RWPE2 (cell line): Measurements from ENCODE around the gene BMF.
A peak's percentile ranks its signal among the peaks of the same experiment; 100 is the strongest.
"Not testable (repeated sequence)": the region's sequence is repeated elsewhere in the genome, so short reads cannot be mapped to it uniquely, and the experiment has no call there.

Experiments
- ATAC-seq: fragments of 200-7000 bp; cut with Tn5 transposase; 3 replicates; pipeline ENCODE4 v1.9.1; 2021; ENCODE audit warnings: low read depth
- DNase-seq: peaks from one replicate; pipeline ENCODE4 v3.0.0-alpha.2; 2020; ENCODE audit warnings: low spot score
- H3K27ac ChIP-seq: fragments of 450-650 bp; 2 replicates; pipeline ENCODE4 v1.5.1; 2017; ENCODE audit warnings: mild to moderate bottlenecking; ENCODE audit not compliant: poor library complexity, severe bottlenecking
- H3K27me3 ChIP-seq: fragments of 250-450 bp; sonication (Bioruptor Pico); 2 replicates; pipeline ENCODE4 v1.5.1; 2021; ENCODE audit warnings: mild to moderate bottlenecking, moderate library complexity; ENCODE audit not compliant: insufficient read depth, poor library complexity, severe bottlenecking
- H3K36me3 ChIP-seq: fragments of 250-450 bp; sonication (Bioruptor Pico); 2 replicates; pipeline ENCODE4 v1.5.1; 2020; ENCODE audit warnings: low read depth, mild to moderate bottlenecking, moderate library complexity
- H3K4me1 ChIP-seq: fragments of 250-450 bp; sonication (Bioruptor Pico); 2 replicates; pipeline ENCODE4 v1.5.1; 2021; ENCODE audit warnings: mild to moderate bottlenecking, moderate library complexity; ENCODE audit not compliant: insufficient read depth, poor library complexity, severe bottlenecking
- H3K4me3 ChIP-seq: fragments of 250-450 bp; sonication (Bioruptor Pico); 2 replicates; pipeline ENCODE4 v1.5.1; 2021; ENCODE audit warnings: mild to moderate bottlenecking, moderate library complexity; ENCODE audit not compliant: severe bottlenecking
- H3K9me3 ChIP-seq: fragments of 250-450 bp; sonication (Bioruptor Pico); 2 replicates; pipeline ENCODE4 v1.5.1; 2021; ENCODE audit warnings: mild to moderate bottlenecking, moderate library complexity; ENCODE audit not compliant: severe bottlenecking
- CTCF ChIP-seq: fragments of 450-650 bp; IDR thresholded peaks from one replicate; pipeline ENCODE4 v1.5.1; 2017; ENCODE audit warnings: mild to moderate bottlenecking, moderate library complexity; ENCODE audit not compliant: poor library complexity, severe bottlenecking

Gene BMF

GRCh38 chr15:40130799-40131502, 22.3 kb upstream of the BMF start:
- DNase-seq (no peak), ATAC-seq (no peak)
- TF ChIP-seq CTCF = no peak
- Histone ChIP-seq H3K36me3 (no peaks in the 10 kb centered on the region), H3K27me3 (no peaks in the 10 kb centered on the region), H3K4me1 (no peaks in the 10 kb centered on the region), H3K4me3 (no peak overlapping the region), H3K27ac (no peak overlapping the region), H3K9me3 (no peaks in the 10 kb centered on the region)

- ATAC-seq (no peak), DNase-seq (no peak)
- no peaks in the 10 kb centered on the region for H3K9me3 ChIP-seq
- H3K4me1 ChIP-seq = peaks cover 6% of the 10 kb centered on the region
- no peaks in the 10 kb centered on the region for H3K27me3 ChIP-seq
- no peaks in the 10 kb centered on the region for H3K36me3 ChIP-seq
- no peak for TF ChIP-seq CTCF
- no peak overlapping the region for H3K27ac ChIP-seq
- H3K4me3 ChIP-seq = no peak overlapping the region
Measured at GRCh38 chr15:40130118-40130517, 21.4 kb upstream of the BMF start.

GRCh38 chr15:40128766-40129660, 20.3 kb upstream of the BMF start:
- H3K27me3 ChIP-seq = no peaks in the 10 kb centered on the region
- H3K36me3 ChIP-seq = no peaks in the 10 kb centered on the region
- ATAC-seq = no peak
- H3K4me3 ChIP-seq = no peak overlapping the region
- H3K9me3 ChIP-seq = no peaks in the 10 kb centered on the region
- H3K4me1 ChIP-seq = peaks cover 15% of the 10 kb centered on the region
- H3K27ac ChIP-seq = no peak overlapping the region
- DNase-seq = no peak
- TF ChIP-seq CTCF = no peak

- Histone ChIP-seq H3K27ac (no peak overlapping the region), H3K4me3 (no peak overlapping the region), H3K36me3 (no peaks in the 10 kb centered on the region), H3K4me1 (peaks cover 15% of the 10 kb centered on the region), H3K27me3 (no peaks in the 10 kb centered on the region), H3K9me3 (no peaks in the 10 kb centered on the region)
- DNase-seq = no peak
- no peak for TF ChIP-seq CTCF
- ATAC-seq = no peak
Measured at GRCh38 chr15:40125950-40126349, 17.3 kb upstream of the BMF start.

GRCh38 chr15:40124807-40125285, 16.2 kb upstream of the BMF start:
- peaks cover 15% of the 10 kb centered on the region for H3K4me1 ChIP-seq
- H3K4me3 ChIP-seq = not testable (repeated sequence)

GRCh38 chr15:40124333-40124732, 15.7 kb upstream of the BMF start:
- H3K4me1 ChIP-seq = peaks cover 15% of the 10 kb centered on the region
- not testable (repeated sequence) for ATAC-seq, H3K4me3 ChIP-seq, H3K9me3 ChIP-seq, H3K27me3 ChIP-seq, H3K27ac ChIP-seq, DNase-seq, H3K36me3 ChIP-seq

More at GRCh38 chr15:40124807-40125285, 16.2 kb upstream of the BMF start:
- not testable (repeated sequence) for H3K36me3 ChIP-seq, DNase-seq, H3K9me3 ChIP-seq, H3K27ac ChIP-seq, H3K27me3 ChIP-seq
- ATAC-seq = peak; percentile 86

GRCh38 chr15:40123863-40124262, 15.2 kb upstream of the BMF start:
- DNase-seq, H3K36me3 ChIP-seq, ATAC-seq, H3K4me3 ChIP-seq, H3K9me3 ChIP-seq, H3K27ac ChIP-seq, H3K27me3 ChIP-seq: not testable (repeated sequence)
- peaks cover 15% of the 10 kb centered on the region for H3K4me1 ChIP-seq
